Smooth muscle cell (in vitro differentiated cells): Measurements from ENCODE around the gene KLHL29. TPM values are rescaled to one million over a fixed set of nuclear protein-coding genes. Genes with fewer than 3 reads are reported as not detected.

Experiments used
- DNase-seq: peaks from one replicate; lab custom pipeline; 2025; ENCODE audit not compliant: unreplicated experiment; lab: John Stamatoyannopoulos, UW
- H2AFZ ChIP-seq: fragments of 200-600 bp; sonication (generic); 2 replicates; pipeline ENCODE4 v1.6.0; 2016; ENCODE audit warnings: antibody characterized with exemption, low read depth, mild to moderate bottlenecking
- H3F3A ChIP-seq: fragments of 200-600 bp; sonication (generic); 2 replicates; pipeline ENCODE4 v1.6.0; 2017; ENCODE audit warnings: antibody characterized with exemption, low read depth
- H3K27ac ChIP-seq: fragments of 200-600 bp; sonication (generic); 2 replicates; pipeline ENCODE4 v1.5.1; 2016; ENCODE audit warnings: low read depth, mild to moderate bottlenecking
- H3K27me3 ChIP-seq: fragments of 200-600 bp; sonication (generic); 2 replicates; pipeline ENCODE4 v1.6.1; 2016; ENCODE audit warnings: low read depth, mild to moderate bottlenecking
- H3K36me3 ChIP-seq: fragments of 200-600 bp; sonication (generic); 2 replicates; pipeline ENCODE4 v1.5.1; 2016; ENCODE audit warnings: low read depth
- H3K4me1 ChIP-seq: fragments of 200-600 bp; sonication (generic); 2 replicates; pipeline ENCODE4 v1.5.1; 2016; ENCODE audit warnings: low read depth
- H3K4me2 ChIP-seq: fragments of 200-600 bp; sonication (generic); 2 replicates; pipeline ENCODE4 v1.6.0; 2016; ENCODE audit warnings: mild to moderate bottlenecking
- H3K4me3 ChIP-seq: fragments of 200-600 bp; sonication (generic); 2 replicates; pipeline ENCODE4 v1.5.1; 2016; ENCODE audit warnings: mild to moderate bottlenecking
- H3K79me2 ChIP-seq: fragments of 200-600 bp; sonication (generic); 2 replicates; pipeline ENCODE4 v1.6.0; 2016; ENCODE audit warnings: low read depth, mild to moderate bottlenecking
- H3K9ac ChIP-seq: fragments of 200-600 bp; sonication (generic); 2 replicates; pipeline ENCODE4 v1.6.0; 2016; ENCODE audit warnings: low read depth
- H3K9me3 ChIP-seq: fragments of 200-600 bp; sonication (generic); replicated peaks from 2 replicates; pipeline ENCODE4 v1.5.1; 2016; ENCODE audit warnings: low read depth
- H4K20me1 ChIP-seq: fragments of 200-600 bp; sonication (generic); 2 replicates; pipeline ENCODE4 v1.6.0; 2016; ENCODE audit warnings: low read depth
- CTCF ChIP-seq: fragments of 200-600 bp; sonication (generic); IDR thresholded peaks from 2 replicates; pipeline ENCODE4 v1.5.1; 2017; ENCODE audit warnings: borderline replicate concordance, mild to moderate bottlenecking, antibody characterized with exemption; ENCODE audit not compliant: insufficient read depth, poor library complexity, severe bottlenecking
- WGBS: methylation state at CpG from one replicate; pipeline ENCODE4 v1.1.7; 2016; ENCODE audit warnings: low lambda C conversion rate; 5-methylcytosine and 5-hydroxymethylcytosine counted together
- polyA plus RNA-seq: library from polyadenylated mRNA; unstranded; fragments of >200 nt; fragmentation: Nextera tagmentation; extraction: Ambion mirVana; gene quantifications from 2 replicates; pipeline ENCODE4 v1.2.1, GENCODE V29; 2016
- total RNA-seq: library from RNA; depleted of rRNA; stranded (reverse); fragments of >200 nt; gene quantifications from 2 replicates; pipeline ENCODE4 v1.2.3, GENCODE V29; 2014

The KLHL29 gene
- total and polyA plus RNA-seq, 2 experiments from 2014 or later: 3.1 to 6.6 TPM

GRCh38 chr2:23393722-23394121 is 8.7 kb downstream of the KLHL29 start:
- TF ChIP-seq CTCF: no peak
- H3K4me3 ChIP-seq: no peak overlapping the region
- no peak overlapping the region for H3K4me2 ChIP-seq
- no peak for DNase-seq
- H3K9me3 ChIP-seq: no peaks in the 10 kb centered on the region
- H2AFZ ChIP-seq: no peak overlapping the region
- H3K27ac ChIP-seq: no peak overlapping the region
- no peaks in the 10 kb centered on the region for H3K27me3 ChIP-seq
- H3K4me1 ChIP-seq: no peaks in the 10 kb centered on the region
- no peaks in the 10 kb centered on the region for H3F3A ChIP-seq
- 65% methylated on average over 8 of the region's 8 CpGs for WGBS
- H3K79me2 ChIP-seq: peaks cover 46% of the 10 kb centered on the region
- H3K9ac ChIP-seq: no peak overlapping the region
- peaks cover 53% of the 10 kb centered on the region for H4K20me1 ChIP-seq
- no peaks in the 10 kb centered on the region for H3K36me3 ChIP-seq

- H3K79me2 ChIP-seq: peaks cover 51% of the 10 kb centered on the region
- no peaks in the 10 kb centered on the region for H3K4me1 ChIP-seq
These were observed 9.7 kb downstream of the KLHL29 start for GRCh38 chr2:23394700-23395099.

GRCh38 chr2:23397478-23397877 is 12.5 kb downstream of the KLHL29 start:
- no peaks in the 10 kb centered on the region for H3K27me3 ChIP-seq
- no peaks in the 10 kb centered on the region for H3K9me3 ChIP-seq

More at GRCh38 chr2:23394700-23395099, 9.7 kb downstream of the KLHL29 start:
- DNase-seq: no peak
- Histone ChIP-seq H3F3A (no peaks in the 10 kb centered on the region), H2AFZ (no peak overlapping the region), H3K4me2 (no peak overlapping the region), H3K9me3 (no peaks in the 10 kb centered on the region), H3K9ac (no peak overlapping the region), H4K20me1 (peaks cover 46% of the 10 kb centered on the region), H3K36me3 (no peaks in the 10 kb centered on the region), H3K4me3 (no peak overlapping the region), H3K27me3 (no peaks in the 10 kb centered on the region), H3K27ac (no peak overlapping the region)
- TF ChIP-seq CTCF: no peak
- WGBS: 74% methylated on average over 4 of the region's 4 CpGs

More at GRCh38 chr2:23397478-23397877, 12.5 kb downstream of the KLHL29 start:
- WGBS: 84% methylated on average over 4 of the region's 4 CpGs
- Histone ChIP-seq H3K4me2 (no peak overlapping the region), H3F3A (no peaks in the 10 kb centered on the region), H3K4me1 (no peaks in the 10 kb centered on the region), H3K9ac (no peak overlapping the region), H3K79me2 (peaks cover 33% of the 10 kb centered on the region), H3K36me3 (no peaks in the 10 kb centered on the region), H4K20me1 (peaks cover 24% of the 10 kb centered on the region), H2AFZ (no peak overlapping the region), H3K27ac (no peak overlapping the region), H3K4me3 (no peak overlapping the region)
- no peak for TF ChIP-seq CTCF
- no peak for DNase-seq
